ENCODE measurements around the gene EVI5.

EVI5 gene

DNA sequence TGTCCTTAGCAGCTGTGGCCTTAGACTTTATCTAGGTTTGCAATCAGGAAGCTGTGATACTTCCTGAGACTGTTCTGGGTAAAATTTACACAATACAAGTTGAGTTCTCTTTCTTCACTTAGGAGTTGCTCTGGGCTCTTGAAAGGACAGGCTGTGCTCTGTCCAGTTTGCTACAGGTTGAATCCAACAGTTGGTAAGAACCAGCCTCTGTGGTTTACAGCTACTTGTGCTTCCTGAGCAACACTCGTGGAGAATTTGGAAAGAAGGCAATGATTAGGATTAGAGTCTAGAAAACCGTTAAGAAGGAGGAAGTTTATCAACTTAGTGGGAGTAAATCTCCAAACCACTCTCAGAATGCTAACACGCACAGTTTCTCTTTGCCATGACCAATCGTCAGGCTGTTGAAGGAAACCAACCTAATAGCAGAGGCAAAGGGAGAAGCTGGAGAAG is 325.0 kb downstream of the EVI5 start:
- DNase-seq (ENCODE audit: extremely low spot score): no peak
- CTCF ChIA-PET: interaction anchor here (0.9 kb wide), 1 partner anchor 18 kb away, joined by 4 read pairs; no protein-coding TSS in a partner anchor
- POLR2A ChIA-PET: interaction anchor here (1.2 kb wide), 1 partner anchor 26 kb away, joined by 3 read pairs; no protein-coding TSS in a partner anchor
- TF ChIP-seq ZNF384 (IDR thresholded peaks at IDR 0.05) (no peak), SUZ12 (IDR thresholded peaks at IDR 0.05) (no peak), L3MBTL2 (conservative IDR thresholded peaks at IDR 0.05) (no peak), FOXA1 (IDR thresholded peaks at IDR 0.05) (no peak), FOXM1 (IDR thresholded peaks at IDR 0.05; ENCODE audit: borderline replicate concordance) (no peak), SP1 (IDR thresholded peaks at IDR 0.05) (no peak), HDGF (IDR thresholded peaks at IDR 0.05; ENCODE audit: borderline replicate concordance) (no peak), CTBP1 (IDR thresholded peaks at IDR 0.05; ENCODE audit: borderline replicate concordance) (no peak), TARDBP (IDR thresholded peaks at IDR 0.05) (no peak), LEF1 (IDR thresholded peaks at IDR 0.05; ENCODE audit: borderline replicate concordance) (no peak), ARNT (IDR thresholded peaks at IDR 0.05) (no peak), NFRKB (IDR thresholded peaks at IDR 0.05) (no peak), BHLHE40 (IDR thresholded peaks at IDR 0.05; ENCODE audit: borderline replicate concordance) (no peak), ELF4 (IDR thresholded peaks at IDR 0.05) (no peak), FOXK2 (IDR thresholded peaks at IDR 0.05) (no peak)
- TF ChIP-seq, protein P1, sequence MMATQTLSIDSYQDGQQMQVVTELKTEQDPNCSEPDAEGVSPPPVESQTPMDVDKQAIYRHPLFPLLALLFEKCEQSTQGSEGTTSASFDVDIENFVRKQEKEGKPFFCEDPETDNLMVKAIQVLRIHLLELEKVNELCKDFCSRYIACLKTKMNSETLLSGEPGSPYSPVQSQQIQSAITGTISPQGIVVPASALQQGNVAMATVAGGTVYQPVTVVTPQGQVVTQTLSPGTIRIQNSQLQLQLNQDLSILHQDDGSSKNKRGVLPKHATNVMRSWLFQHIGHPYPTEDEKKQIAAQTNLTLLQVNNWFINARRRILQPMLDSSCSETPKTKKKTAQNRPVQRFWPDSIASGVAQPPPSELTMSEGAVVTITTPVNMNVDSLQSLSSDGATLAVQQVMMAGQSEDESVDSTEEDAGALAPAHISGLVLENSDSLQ (IDR thresholded peaks at IDR 0.05): no peak

Data from HEK293T (cell line).